SIG-M5 treated with dmso at 0.1 percent for 504 hours (cell line): ENCODE data around the gene TEX2.

Source experiments
- DNase-seq: peaks from one replicate; lab custom pipeline; 2025; ENCODE audit not compliant: unreplicated experiment; lab: John Stamatoyannopoulos, UW

TEX2 gene

DNA sequence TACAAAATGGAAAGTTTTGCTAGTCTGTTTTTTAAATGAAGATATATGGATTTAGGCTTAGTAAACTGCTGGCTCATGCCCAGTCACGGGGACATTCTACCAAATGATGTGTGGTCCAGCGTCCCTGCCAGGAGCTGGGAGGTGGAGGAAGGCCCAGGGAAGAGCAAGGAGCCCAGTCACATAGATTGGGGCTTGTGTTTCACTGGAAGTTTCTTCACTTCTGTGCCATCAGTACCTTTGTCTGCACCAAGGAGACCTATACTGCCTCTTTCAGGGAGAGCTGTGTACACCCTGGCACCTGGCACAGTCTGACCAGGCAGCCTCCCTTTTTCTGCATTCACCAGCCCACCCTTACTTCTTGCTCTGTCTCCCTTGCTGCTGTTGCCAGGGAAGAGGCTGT, 100.5 kb downstream of the TEX2 start:
- no peak for DNase-seq

DNA sequence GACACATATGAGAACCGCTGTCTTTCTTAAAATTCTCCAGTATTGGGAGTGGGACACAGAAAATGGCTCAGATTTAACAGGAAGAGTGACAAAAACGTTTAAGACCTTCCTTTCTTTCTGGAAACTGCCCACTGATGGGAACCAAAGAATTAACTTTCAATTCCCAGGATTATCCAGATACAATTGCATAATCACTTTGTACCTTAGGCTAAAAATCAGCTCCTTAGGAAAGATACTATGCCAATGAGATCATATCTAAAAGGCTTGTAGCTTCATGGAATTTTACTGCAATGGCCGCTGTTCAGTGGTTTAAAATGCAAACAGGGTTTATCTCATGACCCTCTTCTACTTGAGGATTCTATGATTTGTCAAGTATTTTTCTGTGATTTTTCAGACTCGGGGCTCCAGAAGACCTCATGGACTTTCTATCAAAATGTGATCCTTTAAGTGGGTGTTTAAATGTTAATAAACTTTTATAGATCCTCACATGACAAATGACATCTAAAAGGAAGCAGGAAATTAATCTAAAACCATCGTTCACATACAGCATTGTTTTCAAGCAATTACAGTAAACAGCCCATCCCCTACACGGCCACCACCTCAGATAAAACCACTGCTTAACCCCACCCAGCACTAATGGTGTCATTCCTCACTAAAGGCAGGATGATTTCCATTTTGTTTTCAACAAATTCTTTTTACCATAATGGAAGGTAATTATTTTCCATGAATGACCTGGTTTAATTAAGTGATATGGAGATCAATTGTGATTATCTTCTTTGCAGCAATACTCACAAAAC, 101.5 kb downstream of the TEX2 start:
- no peak for DNase-seq

DNA sequence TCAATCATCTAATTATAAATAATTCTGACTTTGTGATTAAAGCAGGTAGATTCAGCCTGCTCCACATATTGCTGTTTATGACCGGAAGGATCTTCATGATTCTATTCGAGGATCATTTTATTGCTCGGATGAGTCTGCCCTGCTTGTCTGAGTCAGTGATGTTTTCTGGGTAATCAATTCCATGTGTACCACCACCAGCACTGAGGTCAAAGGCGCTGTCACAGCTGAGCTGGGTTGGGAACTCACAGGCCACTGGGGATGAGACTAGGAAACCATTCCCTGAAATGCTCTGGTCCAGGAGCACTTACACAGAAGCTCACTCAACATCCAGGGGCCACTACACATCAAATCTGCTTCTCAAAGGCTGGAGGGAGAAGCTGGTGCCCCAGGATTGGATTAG, 102.7 kb downstream of the TEX2 start:
- no peak for DNase-seq

DNA sequence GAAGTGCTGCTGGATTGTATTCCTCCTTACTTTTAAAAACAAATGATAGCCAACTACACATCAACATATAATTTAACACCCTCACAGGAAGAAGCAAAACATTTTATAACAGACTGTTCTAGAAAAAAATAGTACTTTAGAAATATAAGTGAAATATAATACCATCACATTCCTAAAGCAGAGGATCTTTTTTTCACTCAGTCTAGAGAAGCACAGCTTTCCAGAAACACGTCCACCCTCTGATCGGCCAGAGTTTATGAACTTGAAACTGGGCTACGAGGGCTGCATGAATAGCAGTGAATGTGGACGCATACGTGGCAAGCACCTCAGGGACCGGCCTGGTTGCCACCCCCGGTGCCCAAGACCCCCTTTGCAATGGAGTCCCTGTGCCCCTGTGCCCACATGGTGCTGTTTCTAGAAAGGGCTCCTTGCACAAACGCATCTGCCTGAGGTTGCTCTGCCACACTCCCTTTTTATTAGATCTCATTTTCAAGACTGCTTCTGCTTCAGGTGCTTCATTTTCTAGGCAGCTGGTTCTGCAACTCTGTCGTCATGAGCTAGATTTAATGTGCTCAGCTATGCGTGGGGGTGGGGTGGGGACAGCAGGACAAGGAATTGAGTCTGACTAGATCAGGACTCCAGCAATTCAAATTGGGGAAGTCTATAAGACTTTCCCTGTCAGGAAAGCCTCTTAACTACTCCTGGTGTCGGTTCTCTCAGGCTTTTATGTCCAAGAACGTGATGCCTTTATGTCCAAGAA, 104.0 kb downstream of the TEX2 start:
- no peak for DNase-seq

DNA sequence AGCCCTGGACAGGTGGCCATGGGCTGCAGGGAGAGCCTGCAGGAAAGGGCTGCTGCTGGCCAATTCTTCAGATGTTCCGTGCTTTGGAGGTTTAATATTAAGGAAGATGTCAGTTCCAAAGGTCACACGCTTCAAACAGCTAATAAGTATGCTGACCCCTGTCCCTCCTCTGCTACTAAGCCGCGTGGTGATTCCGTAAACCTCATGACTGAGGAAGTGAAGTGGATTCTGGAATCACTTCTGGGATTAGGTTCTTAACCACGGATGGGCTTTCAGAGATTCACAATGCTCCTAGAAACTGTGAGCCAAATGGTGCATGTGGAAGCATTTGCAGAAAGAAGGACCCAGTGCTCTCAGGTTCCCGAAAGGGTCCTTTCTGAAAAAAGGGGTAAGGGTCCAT, 104.7 kb downstream of the TEX2 start:
- DNase-seq: no peak

DNA sequence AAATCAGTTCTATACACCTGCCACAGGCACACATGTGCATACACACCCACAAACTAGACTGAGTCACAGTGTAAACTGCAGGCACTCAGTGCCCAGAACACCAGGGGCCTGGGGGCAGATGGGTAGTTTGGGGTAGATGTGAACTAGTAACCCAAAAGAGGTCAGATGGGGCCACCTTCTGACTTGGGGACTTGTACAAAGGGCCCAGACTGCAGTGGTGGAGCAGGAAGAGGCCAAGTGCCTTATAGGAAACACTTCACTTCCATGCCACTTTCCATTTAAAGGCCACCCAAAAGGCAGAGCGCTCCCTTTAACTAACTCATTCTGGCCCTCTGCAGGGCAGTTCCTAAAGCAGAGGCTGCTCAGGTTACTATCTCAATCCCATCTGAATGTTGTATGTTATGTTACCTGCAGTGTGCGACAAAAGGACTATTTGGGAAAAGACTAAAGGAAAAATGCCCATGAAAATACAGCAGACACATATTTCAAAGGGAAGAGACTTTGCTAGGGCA, 105.3 kb downstream of the TEX2 start:
- DNase-seq: no peak

DNA sequence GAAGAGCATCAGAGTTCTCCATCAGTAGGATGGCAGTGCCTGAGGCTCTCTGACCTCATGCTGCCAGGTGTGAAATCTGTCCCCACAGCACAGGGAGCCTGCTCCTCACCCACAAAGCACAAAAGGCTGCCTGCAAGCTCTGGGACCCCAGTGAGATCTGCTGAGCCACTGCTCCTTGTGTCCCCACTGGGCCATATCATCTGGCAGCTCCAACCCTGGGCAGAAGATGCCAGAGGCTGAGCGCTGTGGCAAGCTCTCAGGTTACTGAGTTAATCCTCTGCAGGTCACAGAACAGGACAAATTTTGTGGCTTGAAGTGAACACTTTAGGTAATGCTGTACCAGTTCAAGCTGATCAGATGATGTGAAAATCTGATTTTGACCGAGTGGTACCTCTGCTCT, 106.4 kb downstream of the TEX2 start:
- no peak for DNase-seq

DNA sequence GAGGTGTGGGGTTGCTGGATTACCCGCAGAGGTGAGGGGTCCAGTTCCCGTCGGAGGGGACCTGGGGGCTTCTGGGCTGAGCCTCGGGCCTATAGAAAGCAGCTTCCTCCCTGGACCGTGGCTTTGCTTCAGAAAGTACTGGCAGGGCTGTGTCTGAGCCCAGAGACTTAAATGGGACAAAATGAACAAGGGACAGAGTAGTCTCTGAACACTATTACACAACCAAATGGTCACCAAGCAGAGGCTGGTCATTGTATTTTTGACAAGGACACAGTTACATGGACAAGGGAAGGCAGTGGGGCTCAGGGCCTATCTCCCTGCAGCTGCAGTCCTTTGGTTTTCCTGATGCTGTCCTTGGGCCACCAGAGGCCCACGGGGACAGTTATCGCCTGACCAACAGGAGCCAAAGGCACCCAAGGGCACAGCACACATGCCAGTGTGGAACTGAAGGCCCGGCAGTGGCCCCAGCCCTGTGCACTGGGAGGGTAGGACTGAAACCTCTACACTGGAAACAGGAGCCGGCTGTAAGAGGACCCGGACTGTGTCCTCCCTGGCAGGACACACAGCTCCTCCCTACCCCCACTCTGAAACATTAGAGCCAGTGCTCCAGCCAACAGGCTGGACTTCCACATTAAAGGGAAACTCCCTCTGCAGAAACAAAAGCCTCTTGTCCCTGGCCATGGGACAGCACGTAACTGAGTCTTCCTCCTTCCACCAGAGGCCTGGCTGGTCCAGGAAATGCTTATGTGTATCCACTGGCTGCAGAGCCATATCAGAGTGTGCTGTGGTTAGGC, 107.1 kb downstream of the TEX2 start:
- DNase-seq: no peak

DNA sequence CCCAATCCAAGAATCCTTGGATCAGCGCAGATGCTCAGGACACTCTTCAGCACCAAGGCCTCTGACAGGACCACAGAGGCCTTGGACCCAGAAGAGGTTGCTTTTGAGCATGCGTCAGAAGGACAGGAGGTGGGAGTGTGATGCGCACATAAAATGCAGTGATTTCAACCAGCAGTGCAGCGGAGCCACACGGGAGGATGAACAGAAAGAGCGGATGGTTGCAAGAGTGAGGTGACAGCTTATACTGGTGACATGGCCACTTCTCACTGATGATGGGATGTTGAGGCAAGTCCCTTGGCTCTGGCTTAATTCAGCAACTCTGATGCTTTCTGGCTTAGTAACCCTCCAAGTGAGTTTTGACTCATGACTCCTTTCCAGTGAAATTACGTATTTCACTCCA, 107.9 kb downstream of the TEX2 start:
- DNase-seq: no peak

DNA sequence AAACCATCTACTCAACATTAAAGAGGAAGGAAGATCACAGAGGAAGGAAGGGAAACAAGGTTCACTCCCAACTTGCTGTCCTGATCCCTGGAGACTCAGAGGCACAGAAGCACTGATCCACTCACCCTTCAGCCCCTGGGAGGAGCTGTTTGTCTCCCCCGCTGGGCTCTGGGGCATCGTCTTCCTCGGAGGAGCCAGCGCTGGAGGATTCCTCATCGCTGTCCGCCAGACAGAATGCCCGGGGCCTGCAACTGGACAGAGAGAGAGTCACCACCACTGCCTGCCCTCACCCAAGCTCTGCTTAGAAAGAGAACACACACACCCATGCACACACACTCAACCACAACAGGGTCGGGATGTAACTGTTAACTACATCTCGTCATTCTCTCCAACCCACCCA, 108.3 kb downstream of the TEX2 start:
- DNase-seq: no peak

DNA sequence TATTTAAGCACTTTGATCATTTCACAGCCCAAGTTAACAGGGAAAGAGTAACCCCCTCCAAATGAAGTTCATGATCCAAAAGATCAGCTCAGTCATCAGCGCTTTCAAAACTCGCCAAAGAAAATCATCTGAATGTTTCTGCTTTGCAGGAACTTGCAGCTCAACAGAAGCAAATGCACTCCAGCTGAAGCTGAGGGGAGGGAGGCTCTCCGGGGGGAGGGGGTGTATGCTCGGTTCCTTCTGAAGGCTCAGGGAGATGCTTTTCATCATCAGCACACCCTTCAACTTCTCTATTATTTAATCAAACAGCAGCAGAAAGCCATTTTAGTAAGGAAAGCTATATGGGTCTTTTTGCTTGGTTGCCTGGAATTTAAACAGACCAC, 108.8 kb downstream of the TEX2 start:
- DNase-seq: no peak

DNA sequence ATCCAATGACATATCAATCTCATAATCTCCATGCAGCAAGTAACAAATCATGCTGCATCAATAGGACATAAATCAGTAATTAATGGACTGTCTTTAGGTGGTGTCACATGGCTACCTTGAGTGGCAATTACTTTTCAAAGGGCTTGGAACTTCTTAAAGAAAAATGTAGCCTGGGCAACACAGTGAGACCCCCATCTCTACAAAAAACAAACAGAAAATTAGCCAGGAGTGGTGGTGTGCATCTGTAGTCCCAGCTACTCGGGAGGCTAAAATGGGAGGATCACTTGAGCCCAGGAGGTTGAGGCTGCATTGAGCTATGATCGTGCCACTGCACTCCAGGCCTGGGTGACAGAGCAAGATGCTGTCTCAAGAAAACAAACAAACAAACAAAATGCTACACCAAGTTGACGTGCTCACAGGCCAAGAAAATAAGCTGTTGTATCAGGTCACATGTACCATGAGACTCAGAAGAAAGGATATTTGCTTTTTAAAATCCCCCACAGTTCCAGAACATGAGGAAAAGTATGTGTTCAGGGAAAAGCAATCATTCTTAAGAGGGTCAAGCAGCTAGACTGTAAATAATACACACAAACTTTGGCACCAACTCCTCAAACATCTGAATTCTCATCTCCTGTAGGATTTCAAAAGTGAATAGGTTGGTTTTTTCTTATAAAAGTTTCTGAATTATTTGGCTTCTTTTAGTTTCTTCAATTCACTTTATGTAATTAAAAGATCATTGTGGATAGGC, 109.3 kb downstream of the TEX2 start:
- no peak for DNase-seq

DNA sequence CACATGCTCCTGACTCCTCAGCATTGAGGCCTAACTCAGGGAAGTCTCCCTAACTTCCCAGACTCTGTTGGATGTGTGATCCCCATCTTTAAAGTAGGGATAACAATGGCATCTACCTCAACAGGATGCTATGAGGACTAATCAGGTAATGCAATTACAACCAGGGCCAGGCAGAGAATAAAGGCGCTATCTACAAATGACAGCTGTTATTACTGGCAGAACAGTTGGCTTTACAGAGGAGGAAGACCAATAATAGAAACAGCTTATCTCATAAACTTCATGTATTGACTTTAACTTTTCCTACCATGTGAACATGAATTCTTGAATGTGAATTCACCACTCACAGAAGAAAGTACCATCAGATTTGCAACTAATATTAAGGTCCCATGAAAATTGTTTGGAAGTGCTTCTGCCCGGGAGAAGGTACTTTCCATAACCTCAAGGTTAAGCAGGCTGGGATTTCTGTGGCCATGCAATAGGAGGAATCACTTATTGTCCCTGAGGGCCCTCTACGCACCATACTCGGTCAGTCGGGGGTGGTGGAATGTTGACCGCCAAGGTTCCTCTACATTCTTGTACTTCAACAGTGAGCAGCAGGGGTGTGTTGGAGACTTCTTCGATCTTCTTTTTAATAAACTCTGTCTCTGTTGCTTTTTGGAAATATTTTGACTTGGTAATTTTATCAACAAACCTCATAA, 110.5 kb downstream of the TEX2 start:
- no peak for DNase-seq

DNA sequence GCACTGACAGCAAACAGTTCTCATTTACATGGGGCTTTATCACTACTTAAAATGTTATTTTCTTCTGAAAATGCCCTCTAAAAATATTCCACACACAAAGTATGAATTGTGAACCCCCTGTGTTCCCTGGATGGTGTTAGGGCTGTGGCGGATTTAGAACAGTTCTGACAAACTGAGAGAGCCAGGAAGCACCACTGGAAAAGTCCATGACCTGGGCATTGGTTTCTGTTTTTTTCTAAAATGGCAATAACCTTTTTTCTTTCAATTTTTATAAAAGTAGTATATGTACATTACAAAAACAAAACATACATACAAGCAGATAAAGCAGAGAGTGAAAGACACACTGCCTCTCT, 112.1 kb downstream of the TEX2 start:
- DNase-seq: no peak

DNA sequence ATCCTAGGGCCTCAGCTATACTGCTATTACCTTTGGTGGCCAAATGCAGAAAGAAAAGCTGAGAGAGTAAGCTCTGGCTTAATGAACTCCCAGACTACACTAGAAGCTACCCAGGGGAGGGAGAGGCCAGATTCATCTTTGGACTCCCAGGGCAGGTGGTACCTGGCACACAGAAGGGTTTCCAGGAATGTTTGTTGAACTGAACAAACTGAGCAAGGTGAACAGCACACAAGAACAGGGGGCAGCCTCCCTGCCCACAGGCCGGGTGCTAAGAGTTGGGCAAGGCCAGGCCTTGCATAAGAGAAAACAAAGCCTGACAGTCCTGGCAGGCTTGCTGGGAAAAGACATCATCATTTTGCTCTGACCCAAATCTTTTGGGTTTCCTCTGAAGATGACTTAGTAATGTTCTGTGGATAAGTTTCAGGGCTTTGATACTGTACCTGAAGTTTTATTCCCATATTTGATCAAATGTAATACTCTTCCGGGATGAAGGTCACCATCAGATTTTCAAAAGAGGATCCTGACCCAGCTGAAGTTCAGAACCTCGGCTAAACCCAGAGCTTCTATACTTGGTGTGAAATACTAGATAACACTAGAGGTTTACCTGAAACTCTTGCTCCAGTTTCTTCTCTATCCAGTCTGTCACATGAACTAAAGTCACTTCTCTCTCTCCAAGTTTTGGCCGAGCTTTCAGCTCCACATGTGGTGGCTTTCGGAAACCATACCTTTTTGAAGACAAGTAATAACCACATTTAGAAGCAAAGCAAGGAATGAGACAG, 112.6 kb downstream of the TEX2 start:
- DNase-seq: peak; percentile 54

DNA sequence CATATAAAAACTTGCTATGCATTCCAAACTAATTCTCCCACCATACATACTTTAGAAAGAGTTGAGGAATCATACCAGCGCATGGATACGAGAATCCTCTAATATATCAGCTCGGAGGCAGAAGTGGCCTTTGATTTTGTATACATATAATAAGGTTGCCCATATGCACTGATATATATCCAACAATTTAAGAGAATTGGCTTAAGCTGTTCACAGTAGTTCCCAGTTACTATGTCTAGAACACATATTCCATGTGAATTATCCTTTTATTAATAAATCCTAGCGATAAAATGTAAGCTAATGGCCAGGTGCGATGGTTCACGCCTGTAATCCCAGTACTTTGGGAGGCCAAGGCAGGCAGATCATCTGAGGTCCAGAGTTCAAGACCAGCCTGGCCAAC, 113.9 kb downstream of the TEX2 start:
- no peak for DNase-seq

DNA sequence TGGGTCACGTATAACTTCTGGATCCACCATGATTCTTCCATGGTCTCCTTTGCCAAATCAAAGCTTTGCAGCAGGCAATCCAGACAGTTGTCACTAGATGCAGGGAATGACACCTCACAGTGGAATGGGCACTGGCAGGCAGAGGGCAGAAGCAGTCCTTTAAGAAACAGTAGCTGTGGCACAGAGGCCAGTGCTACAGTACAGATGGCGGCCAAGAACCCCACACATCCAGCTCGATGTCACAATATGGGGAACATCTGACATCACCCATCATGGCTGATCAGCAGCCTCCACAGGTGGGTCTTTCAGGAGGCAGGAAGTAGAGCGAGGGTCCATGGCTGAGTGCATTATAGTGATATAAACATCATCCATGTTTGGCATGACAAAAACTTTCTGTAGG, 114.4 kb downstream of the TEX2 start:
- peak; percentile 59 for DNase-seq

DNA sequence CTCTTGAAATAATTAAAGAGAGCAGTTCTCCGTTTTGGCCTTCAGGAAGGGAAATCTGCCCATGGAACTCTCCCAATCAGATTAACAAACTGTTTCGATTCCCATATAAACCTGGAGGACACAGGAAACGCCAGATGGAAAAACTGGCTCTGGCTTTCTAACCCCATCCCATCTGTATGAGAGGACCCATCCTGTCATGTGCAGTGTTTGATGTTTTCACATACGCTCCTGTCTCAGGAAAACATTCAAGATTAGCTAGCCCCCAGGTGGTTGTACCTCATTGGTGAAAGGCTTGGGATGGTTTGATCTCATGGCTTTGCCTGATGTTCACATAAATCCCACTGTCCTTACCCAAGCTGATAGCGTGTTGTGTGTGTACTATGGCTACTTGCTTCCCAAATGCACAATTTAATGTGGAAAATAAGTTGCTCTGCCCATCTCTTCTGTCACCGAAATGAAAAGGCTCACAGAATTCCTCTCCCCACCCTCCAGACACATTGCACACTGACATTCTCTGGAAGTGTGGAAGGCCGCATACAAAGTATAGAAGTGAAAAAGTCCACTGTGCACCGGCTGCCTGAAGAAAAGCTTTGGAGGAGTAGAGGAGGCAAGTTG, 114.9 kb downstream of the TEX2 start:
- no peak for DNase-seq
